Kidney epithelial cell (primary cell): ENCODE results near the gene ADGRL1. TPM values are rescaled to one million over a fixed set of nuclear protein-coding genes. Genes with fewer than 3 reads are reported as not detected.

Experiments used
- DNase-seq: peaks from one replicate; pipeline ENCODE4 v3.0.0-alpha.2; 2010; ENCODE audit warnings: low read depth
- H3K27me3 ChIP-seq: 2 replicates; pipeline ENCODE4 v1.6.0; 2011; ENCODE audit warnings: low read length; ENCODE audit not compliant: control insufficient read depth, insufficient read depth
- H3K36me3 ChIP-seq: 2 replicates; pipeline ENCODE4 v1.5.1; 2011; ENCODE audit warnings: low read length; ENCODE audit not compliant: control insufficient read depth, insufficient read depth
- H3K4me3 ChIP-seq: 2 replicates; pipeline ENCODE4 v1.5.1; 2011; ENCODE audit warnings: low read depth, mild to moderate bottlenecking, control low read depth, low read length
- CTCF ChIP-seq: IDR thresholded peaks from 2 replicates; pipeline ENCODE4 v1.5.1; 2011; ENCODE audit warnings: mild to moderate bottlenecking, moderate library complexity, low read length, control low read depth, inconsistent platforms; ENCODE audit not compliant: insufficient read depth, poor library complexity, severe bottlenecking
- total RNA-seq: library from RNA; depleted of rRNA; stranded (reverse); fragments of >200 nt; gene quantifications from 2 replicates; pipeline ENCODE4 v1.2.3, GENCODE V29; 2015

Gene ADGRL1
- total RNA-seq, 1 donor from 2014 or later, result 15.0 TPM

GRCh38 chr19:14127929-14128509 lies 78.0 kb downstream of the ADGRL1 start:
- no peak for DNase-seq

DNA sequence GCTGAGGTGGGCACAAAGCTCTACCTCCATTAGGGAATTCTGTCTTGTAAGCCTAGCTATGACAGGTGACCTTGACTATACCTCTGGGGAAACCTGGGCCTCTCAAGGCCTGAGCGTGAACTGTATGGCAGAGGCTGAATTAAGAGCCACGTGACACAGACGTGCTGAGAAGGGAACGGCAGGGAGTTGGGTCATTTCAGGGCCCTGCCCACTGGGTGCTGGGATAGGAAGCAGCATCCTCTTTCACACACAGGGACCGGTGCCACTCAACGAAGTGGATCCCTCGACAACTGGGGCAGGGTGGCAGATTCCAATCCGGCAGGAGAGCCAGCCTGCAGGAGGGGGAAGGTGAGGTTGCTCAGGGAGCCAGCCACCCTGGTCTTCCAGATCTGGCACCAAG lies 78.8 kb downstream of the ADGRL1 start:
- no peak for DNase-seq
- no peaks in the 10 kb centered on the region for H3K36me3 ChIP-seq
- TF ChIP-seq CTCF, result no peak
- no peaks in the 10 kb centered on the region for H3K27me3 ChIP-seq
- H3K4me3 ChIP-seq, result no peak overlapping the region

More at GRCh38 chr19:14127929-14128509, 78.0 kb downstream of the ADGRL1 start:
- H3K4me3 ChIP-seq, result no peak overlapping the region
- TF ChIP-seq CTCF, result no peak
- no peaks in the 10 kb centered on the region for H3K36me3 ChIP-seq
- no peaks in the 10 kb centered on the region for H3K27me3 ChIP-seq

DNA sequence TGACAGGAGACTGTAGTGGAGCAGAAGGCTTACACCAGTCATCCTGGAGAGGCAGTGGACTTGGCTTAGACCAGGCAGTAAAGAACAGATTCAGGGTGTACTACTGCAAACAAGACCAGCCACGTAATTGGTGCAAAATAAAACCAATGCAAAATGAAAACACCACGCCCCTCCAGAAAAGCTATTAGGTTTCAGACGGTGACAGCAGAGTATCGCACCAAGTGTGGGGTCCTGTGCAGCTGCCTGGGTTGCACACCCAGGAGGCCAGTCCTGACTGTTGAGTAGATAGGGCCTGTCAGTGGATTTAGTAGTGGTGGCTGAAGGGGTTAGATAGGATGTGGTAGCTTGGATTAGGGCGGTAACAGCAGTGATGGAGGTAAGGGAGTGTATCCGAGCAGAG lies 83.0 kb downstream of the ADGRL1 start:
- Histone ChIP-seq H3K36me3 (peaks cover 2% of the 10 kb centered on the region), H3K4me3 (no peak overlapping the region), H3K27me3 (no peaks in the 10 kb centered on the region)
- TF ChIP-seq CTCF, result no peak
- no peak for DNase-seq

GRCh38 chr19:14120497-14120780 lies 85.5 kb downstream of the ADGRL1 start:
- no peak for TF ChIP-seq CTCF
- Histone ChIP-seq H3K36me3 (peaks cover 2% of the 10 kb centered on the region), H3K27me3 (no peaks in the 10 kb centered on the region), H3K4me3 (no peak overlapping the region)
- DNase-seq, result no peak

DNA sequence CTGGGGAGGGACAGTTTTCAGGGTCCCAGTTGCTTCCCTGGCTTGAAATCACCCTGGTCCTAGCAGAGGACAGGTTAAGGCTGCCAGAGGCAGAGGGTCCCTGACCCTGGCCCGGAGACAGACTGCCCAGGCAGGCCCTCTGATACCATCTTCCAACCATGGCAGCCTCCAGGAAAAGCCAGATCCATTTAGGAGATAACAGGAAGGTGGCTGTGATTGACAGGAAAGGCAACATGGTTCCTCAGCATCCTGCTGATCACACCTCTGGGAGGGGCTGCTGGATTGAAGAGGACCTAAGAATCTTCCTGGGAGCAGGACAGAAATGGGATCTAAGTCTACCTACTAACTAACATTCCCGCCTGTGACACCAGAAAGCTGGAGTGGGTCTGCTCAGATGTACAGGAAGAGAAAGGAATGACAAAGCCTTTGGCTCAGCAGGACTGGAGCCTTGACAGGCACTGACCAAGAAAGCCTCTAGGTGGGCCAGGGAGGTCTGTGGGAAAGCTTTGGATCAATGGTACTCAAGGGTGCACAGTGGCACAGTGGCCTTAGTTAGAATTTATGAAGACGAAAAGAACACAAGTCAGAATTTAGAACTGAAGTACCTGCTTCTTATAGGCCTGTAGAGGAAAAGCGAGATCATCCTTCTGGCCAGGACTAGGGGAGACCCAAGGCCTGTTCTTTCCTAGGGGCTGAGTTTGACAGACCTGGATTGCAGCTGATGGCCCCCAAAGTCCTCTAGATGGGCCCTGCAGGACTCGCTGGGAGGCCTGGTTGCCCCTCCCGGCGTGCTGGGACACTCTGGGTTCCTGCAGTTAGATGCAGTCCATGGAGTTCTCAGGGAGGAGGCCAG lies 86.1 kb downstream of the ADGRL1 start:
- Histone ChIP-seq H3K27me3 (no peaks in the 10 kb centered on the region), H3K36me3 (peaks cover 2% of the 10 kb centered on the region), H3K4me3 (no peak overlapping the region)
- no peak for DNase-seq
- TF ChIP-seq CTCF, result no peak
